Measurements from ENCODE around the gene HOXB2.
"Not testable (repeated sequence)": the region's sequence is repeated elsewhere in the genome, so short reads cannot be mapped to it uniquely, and the experiment has no call there.

Gene HOXB2

GRCh38 chr17:48539177-48539576 is 5.7 kb downstream of the HOXB2 start:
- DNase-seq: no peak

- no peak for DNase-seq
Observed at GRCh38 chr17:48537316-48537715, 7.6 kb downstream of the HOXB2 start.

- not testable (repeated sequence) for DNase-seq
Observed at GRCh38 chr17:48535793-48536559, 8.9 kb downstream of the HOXB2 start.

- no peak for DNase-seq
Observed at GRCh38 chr17:48532261-48532660, 12.6 kb downstream of the HOXB2 start.

GRCh38 chr17:48530887-48531272 is 14.0 kb downstream of the HOXB2 start, which contains the start of gene HOXB1:
TSS of gene HOXB1 (minus strand) at chr17:48531011. CDS start at chr17:48530904, 107 bp downstream.
- no peak for DNase-seq

GRCh38 chr17:48530208-48530886 is 14.6 kb downstream of the HOXB2 start:
- no peak for DNase-seq

GRCh38 chr17:48529683-48530009 is 15.3 kb downstream of the HOXB2 start:
- DNase-seq: no peak

- no peak for DNase-seq
Observed at GRCh38 chr17:48528936-48529682, 15.8 kb downstream of the HOXB2 start.

- DNase-seq: no peak
Observed at GRCh38 chr17:48528153-48528935, 16.6 kb downstream of the HOXB2 start.

GRCh38 chr17:48527547-48527932 is 17.4 kb downstream of the HOXB2 start:
- DNase-seq: no peak

- DNase-seq: no peak
Observed at GRCh38 chr17:48526608-48527546, 18.0 kb downstream of the HOXB2 start.

- no peak for DNase-seq
Observed at GRCh38 chr17:48523010-48523409, 21.9 kb downstream of the HOXB2 start.

GRCh38 chr17:48522031-48522653 is 22.8 kb downstream of the HOXB2 start:
- DNase-seq: no peak

- no peak for DNase-seq
Observed at GRCh38 chr17:48520631-48521079, 24.3 kb downstream of the HOXB2 start.

- no peak for DNase-seq
Observed at GRCh38 chr17:48519427-48519826, 25.5 kb downstream of the HOXB2 start.

GRCh38 chr17:48517478-48517877 is 27.4 kb downstream of the HOXB2 start:
- no peak for DNase-seq

GRCh38 chr17:48515925-48516900 is 28.7 kb downstream of the HOXB2 start:
- no peak for DNase-seq

- no peak for DNase-seq
Observed at GRCh38 chr17:48514477-48514876, 30.4 kb downstream of the HOXB2 start.

GRCh38 chr17:48513666-48514455 is 31.0 kb downstream of the HOXB2 start:
- DNase-seq: no peak
